Stimulated activated CD4-positive, alpha-beta T cell treated with anti-CD3 and anti-CD28 coated beads, TNF-alpha, amount 100 ng/mL, for 24 hours (primary cell): ENCODE data around the gene ACSS3.
"Not testable (repeated sequence)": the region's sequence is repeated elsewhere in the genome, so short reads cannot be mapped to it uniquely, and the experiment has no call there.

Experiments
- DNase-seq, 3 experiments: peaks; one replicate each; pipeline ENCODE4 v3.0.0-alpha.2; 2020; ENCODE audit warnings: low read depth in 3 of 3

ACSS3 gene

GRCh38 chr12:81094718-81095360 lies 17.0 kb downstream of the ACSS3 start:
- DNase-seq, result no peak

GRCh38 chr12:81095501-81096232 lies 17.8 kb downstream of the ACSS3 start:
- no peak for DNase-seq

- no peak for DNase-seq
Measured at GRCh38 chr12:81105687-81106086, 27.8 kb downstream of the ACSS3 start.

GRCh38 chr12:81114226-81114625 lies 36.3 kb downstream of the ACSS3 start:
- DNase-seq, result no peak

GRCh38 chr12:81119069-81119468 lies 41.2 kb downstream of the ACSS3 start:
- not testable (repeated sequence) for DNase-seq

GRCh38 chr12:81120961-81121360 lies 43.1 kb downstream of the ACSS3 start:
- no peak for DNase-seq

GRCh38 chr12:81123611-81124010 lies 45.7 kb downstream of the ACSS3 start:
- DNase-seq, result no peak

- DNase-seq, result no peak
Measured at GRCh38 chr12:81125691-81126090, 47.8 kb downstream of the ACSS3 start.

- no peak for DNase-seq
Measured at GRCh38 chr12:81128930-81129554, 51.2 kb downstream of the ACSS3 start.

GRCh38 chr12:81136519-81136918 lies 58.6 kb downstream of the ACSS3 start:
- no peak for DNase-seq

- no peak for DNase-seq
Measured at GRCh38 chr12:81137801-81138200, 59.9 kb downstream of the ACSS3 start.

GRCh38 chr12:81141217-81141616 lies 63.3 kb downstream of the ACSS3 start:
- no peak for DNase-seq

GRCh38 chr12:81143057-81143456 lies 65.2 kb downstream of the ACSS3 start:
- DNase-seq, result no peak

- DNase-seq, result no peak
Measured at GRCh38 chr12:81146228-81147225, 68.6 kb downstream of the ACSS3 start.

- DNase-seq, result no peak
Measured at GRCh38 chr12:81147292-81147919, 69.5 kb downstream of the ACSS3 start.

GRCh38 chr12:81150382-81150781 lies 72.5 kb downstream of the ACSS3 start:
- no peak for DNase-seq

GRCh38 chr12:81159856-81160255 lies 82.0 kb downstream of the ACSS3 start:
- no peak for DNase-seq

GRCh38 chr12:81161680-81162079 lies 83.8 kb downstream of the ACSS3 start:
- DNase-seq, result no peak

- DNase-seq, result no peak
Measured at GRCh38 chr12:81162391-81163136, 84.7 kb downstream of the ACSS3 start.

- DNase-seq, result no peak
Measured at GRCh38 chr12:81164827-81165226, 86.9 kb downstream of the ACSS3 start.

- DNase-seq, result no peak
Measured at GRCh38 chr12:81166790-81167189, 88.9 kb downstream of the ACSS3 start.
